ENCODE results near the gene LCN2.

The LCN2 gene

DNA sequence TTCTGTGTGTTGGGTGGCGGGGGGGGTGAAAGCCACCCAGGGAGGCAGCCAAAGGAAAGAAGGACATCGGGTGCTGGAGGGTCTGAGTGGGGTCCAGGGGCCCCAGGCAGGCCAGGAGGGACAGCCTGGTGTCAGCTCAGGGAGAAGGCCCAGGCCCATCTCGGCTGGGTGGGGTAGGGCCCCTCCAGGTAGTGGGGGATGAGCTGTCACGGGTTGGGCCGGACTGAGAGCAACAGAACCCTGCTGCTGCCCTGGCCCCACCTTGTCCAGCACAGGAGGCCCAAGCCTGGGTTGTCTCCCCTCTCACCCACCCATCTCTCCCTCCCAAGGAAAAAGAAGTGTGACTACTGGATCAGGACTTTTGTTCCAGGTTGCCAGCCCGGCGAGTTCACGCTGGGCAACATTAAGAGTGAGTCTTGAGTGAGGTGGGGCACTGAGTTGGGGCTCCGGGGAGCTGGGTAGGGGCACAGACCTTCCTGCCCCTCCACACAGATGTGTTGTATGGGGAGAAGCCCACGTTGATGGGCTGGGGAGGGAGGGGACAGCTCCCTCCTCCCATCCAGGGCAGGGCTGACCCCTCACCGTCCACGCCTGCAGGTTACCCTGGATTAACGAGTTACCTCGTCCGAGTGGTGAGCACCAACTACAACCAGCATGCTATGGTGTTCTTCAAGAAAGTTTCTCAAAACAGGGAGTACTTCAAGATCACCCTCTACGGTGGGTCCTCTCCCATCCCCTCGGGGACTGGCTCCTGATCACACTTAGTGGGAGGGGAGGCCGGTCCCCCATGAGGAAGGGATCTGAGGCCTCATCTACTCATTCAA lies 2.3 kb downstream of the LCN2 start:
- DNase-seq = no peak

DNA sequence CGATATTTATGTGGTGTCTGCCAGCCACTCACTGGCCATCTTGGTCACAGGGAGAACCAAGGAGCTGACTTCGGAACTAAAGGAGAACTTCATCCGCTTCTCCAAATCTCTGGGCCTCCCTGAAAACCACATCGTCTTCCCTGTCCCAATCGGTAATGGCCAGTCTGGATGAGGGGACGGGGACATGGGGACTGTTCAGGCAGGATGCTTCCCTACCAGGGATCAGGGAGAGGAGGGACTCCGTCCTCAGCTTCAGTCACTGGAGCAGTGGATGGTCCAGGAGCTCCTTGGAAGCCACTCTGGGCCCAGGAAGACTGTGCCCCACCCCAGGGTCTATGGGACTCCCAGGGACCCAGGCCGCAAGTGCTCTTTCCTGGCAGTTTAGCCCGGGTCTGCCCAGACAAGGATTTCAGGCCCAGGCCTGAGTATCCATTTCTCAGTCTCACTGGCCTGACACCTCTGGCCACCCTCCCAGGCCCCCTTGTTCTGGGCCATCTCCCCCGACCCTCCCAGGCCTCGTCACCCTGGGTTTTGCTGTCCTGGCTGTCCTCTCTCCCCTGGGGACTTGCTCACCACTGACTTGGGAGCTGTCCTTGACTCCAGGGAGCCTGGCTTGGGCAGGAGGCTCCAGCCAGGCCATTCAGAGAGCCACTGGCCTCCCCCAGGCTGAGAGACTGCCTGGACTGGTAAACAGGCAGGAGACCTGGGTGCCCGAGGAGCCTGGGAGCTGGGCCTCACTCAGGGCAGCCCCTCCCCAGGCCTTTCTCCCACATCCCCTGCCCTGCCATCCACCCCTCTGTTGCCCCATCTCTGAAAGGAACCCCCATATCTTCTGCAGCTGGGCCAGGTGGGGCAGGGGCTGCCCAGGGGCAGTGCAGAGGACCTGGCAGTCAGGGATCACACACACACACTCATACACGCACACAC lies 3.1 kb downstream of the LCN2 start:
- DNase-seq = no peak

DNA sequence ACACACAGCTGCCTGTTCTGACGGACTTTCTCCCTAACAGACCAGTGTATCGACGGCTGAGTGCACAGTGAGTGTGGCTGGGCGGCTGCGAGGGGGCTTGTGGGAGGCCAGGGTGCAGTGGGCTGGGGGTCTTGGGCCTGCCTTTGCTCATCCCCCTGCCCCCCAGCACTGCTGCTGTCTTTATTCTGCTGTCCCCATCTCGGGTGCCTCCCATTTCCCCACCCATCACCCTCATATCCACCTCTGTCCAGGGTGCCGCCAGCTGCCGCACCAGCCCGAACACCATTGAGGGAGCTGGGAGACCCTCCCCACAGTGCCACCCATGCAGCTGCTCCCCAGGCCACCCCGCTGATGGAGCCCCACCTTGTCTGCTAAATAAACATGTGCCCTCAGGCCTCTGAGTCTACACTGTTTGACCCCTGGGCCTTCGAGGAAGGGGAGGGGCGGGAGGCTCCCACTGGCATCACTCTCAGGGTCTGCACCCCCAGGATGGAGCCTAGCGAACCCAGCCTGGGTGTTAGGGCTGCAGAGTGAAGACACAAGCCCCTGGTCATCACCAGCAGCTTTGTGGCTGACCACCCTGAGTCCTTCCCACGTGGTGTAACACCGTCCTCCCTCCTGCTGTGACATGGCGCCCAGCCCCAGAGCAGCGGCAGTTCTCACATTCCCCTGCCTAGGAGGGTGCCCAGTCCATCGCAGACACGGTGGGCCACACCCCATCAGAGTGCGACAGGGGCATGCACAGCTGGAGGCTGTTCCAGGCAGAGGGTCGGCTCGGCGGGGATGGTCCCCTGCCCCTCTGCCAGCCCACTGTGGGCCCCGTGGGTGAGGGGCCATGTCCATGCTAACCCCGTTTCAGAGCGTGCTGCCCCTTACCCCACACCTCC lies 4.0 kb downstream of the LCN2 start:
- DNase-seq = no peak

DNA sequence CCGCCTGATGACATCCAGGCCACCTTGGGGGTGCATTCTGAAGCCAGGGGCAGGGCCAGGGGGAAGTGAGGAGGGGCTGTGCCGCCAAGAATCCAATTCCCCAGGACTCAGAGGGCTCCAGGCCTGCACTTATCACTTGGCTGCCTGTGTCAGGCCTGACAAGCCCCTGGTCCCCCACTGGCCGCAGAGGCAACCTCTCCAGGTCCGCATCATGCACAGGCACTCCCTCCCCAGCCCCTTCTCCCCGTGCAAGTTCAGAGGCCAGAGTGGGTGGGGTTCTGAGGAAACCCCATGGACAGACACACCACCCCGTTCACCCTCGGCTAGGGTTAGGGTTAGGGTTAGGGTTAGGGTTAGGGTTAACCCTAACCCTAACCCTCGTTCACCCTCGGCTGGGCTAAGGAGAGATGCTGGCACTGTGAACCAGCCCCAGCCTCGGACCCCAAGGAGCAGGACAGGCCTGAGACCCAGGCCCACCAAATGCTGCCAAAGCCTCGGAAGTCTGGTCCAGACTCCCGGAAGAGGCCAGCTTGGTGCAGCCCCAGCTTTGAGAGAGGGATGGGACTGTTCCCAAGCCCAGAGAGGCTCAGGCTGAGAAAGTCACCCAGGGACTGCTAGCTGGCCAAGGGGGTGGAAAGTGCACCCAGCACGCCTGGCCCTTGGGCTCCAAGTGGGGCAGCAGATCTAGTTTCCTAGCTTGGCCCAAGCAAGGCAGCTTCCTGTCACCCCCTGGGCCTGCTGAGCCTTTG lies 4.9 kb downstream of the LCN2 start:
- no peak for DNase-seq

DNA sequence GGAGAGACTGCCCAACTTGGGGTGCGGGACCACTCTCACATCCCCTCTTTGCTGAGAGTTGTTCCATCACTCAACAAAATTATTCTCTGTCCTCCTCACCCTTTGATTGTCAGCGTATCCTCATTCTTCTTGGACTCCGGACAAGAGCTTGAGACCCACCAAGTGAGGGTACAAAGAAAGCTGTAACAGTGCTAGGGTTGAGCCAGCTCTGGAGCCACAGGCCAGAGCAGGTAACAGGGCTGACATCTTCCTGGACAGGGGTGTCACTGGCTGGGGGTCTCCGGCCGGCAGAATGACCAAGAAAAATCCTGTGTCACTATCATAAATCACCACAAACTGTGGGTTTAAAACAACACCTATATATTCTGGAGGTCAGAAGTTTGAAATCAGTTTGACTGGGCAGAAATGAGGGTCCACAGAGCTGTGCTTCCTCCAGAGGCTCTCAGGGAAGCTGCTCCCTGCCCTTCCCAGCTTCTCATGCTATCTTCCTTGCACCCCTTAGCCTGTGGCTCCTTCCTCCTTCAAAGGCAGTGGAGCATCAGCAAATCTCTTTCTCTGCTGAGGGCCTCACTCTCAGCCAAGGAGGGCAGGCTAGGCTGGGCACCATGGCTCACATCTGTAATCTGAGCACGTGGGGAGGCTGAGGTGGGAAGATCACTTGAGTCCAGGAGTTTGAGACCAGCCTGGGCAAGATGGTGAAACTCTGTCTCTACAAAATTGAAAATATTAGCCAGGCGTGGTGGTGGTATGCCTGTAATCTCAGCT lies 6.7 kb downstream of the LCN2 start:
- no peak for DNase-seq

DNA sequence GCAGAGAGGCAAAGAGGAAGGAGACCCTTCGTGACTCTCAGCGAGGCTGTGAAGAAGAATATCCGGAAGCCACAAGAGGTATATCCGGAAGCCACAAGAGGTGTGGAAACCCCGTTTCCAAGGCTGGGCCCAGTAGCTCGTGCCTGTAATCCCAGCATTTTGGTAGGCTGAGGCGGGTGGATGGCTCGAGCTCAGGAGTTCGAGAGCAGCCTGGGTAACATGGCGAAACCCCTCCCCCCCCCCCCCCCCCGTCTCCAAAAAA lies 10.2 kb downstream of the LCN2 start:
- DNase-seq = no peak

DNA sequence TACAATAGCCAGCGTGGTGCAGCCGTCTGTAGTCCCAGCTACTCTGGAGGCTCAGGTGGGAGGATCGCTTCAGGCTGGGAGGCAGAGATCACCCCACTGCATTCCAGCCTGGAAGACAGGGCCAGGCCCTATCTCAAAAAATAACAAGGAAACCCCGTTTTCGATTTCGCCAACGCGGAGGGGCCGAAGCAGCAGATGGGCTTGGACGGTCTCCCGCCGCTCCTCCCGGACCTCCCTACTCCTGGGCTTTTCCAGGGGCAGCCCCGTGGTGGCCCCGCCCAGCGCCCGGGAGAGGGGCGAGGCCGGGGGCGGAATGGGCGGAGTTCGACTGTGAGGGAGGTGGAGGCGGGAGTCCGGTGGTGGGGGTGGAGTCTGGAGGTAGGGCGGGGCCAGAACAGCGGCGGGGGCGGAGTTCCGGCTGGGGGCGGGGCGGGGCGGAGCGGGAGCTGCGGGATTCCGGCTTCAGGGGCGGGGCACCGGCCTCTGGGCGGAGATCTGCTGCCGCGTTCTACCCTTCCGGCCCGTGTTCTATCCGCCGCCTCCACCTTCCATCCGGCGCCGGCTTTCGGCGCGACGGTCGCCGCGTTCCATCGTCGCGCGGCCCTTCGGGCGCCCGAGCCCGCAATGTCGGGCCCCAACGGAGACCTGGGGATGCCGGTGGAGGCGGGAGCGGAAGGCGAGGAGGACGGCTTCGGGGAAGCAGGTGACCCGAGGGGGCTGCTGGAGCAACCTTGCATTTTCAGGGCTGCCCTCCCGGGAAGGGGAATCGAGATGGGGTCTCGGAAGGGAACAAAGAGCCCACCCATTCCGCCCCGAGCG lies 10.7 kb downstream of the LCN2 start, which contains the start of gene BBLN:
Gene BBLN, plus strand, starts transcription at position 482 of the 819 bp plus-strand sequence. Its CDS starts 143 bp downstream, at position 625.
- peak; percentile 95 for DNase-seq

DNA sequence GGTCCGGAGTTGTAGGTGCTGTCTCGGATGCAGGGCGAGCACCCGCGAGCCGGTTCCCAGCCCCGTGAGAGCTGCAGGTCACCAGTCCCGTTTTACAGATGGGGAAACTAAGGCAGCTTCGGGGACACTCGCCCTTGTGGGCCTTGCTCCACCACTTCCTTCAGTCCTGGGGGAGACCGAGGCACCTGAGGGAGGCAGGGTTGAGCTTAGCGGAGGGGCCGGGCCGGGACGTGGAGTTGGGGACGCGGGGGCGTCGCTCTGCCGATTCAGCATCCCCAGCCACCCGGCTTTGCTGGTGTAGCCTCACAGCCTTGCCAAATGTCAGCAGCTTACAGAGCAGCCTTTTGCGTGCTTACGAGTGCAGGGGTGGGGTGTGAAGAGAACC lies 11.3 kb downstream of the LCN2 start:
- DNase-seq = peak; percentile 38

DNA sequence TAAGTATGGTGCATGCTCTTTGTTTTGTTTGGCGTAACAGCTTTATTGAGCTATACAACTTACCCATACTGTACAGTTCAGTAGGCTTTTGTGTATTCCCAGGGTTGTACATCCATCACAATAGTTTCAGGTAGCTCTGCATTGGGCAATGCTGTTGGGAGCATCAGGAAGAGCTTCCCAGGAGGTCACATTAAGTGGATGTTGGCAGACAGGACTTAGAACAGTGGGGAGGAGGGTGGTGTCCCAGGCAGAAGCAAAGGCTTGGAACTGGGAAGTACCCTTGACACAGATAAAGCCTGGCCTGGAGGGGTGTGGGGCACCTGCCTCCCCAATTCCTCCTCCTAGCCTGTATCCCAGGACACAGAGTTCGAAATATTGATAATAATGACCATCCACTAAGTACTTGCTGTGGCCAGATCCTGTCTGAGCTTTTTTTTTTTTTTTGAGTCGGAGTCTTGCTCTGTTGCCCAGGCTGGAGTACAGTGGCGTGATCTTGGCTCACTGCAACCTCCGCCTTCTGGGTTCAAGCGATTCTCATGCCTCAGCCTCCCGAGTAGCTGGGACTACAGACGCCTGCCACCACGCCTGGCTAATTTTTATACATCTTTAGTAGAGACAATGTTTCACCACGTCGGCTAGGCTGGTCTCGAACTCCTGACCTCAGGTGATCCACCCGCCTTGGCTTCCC lies 12.1 kb downstream of the LCN2 start:
- no peak for DNase-seq

DNA sequence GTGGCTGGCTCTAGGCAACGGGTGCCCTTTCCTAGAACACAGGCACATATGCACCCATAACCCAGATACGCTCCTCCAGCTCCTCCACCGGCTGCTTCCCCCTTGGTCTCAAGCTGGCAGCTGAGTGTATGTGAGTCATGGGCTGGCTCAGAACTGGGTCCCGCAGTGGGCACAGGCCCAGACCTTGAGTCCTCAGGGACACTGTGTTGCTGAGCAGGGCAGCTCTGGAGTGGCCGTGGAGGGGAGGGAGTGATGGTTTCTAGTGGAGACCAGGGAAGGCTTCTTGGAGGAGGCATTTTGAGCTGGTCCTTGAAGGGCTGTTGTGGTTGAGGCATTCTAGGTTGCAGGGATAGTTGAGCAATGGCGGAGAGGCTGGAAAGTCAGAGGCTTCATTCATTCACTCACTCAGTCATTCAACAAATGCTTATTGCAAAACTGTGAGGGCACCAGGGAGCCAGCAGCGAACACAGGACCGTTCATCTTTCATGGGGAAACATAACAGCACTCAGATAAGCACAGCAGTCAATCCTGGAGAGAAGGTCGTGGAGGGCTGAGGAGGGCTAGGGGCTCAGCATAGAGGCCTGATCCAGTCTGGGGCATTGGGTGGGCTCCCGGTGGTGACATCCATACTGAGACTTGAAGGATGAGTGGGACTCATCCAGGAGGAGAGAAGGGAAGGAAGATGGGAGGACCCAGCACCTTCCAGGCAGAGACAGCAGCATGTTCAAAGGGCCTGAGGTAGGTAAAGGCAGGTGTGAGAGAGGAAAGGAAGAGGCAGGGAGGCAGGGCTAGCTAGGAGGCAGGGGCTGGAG lies 13.2 kb downstream of the LCN2 start:
- no peak for DNase-seq

DNA sequence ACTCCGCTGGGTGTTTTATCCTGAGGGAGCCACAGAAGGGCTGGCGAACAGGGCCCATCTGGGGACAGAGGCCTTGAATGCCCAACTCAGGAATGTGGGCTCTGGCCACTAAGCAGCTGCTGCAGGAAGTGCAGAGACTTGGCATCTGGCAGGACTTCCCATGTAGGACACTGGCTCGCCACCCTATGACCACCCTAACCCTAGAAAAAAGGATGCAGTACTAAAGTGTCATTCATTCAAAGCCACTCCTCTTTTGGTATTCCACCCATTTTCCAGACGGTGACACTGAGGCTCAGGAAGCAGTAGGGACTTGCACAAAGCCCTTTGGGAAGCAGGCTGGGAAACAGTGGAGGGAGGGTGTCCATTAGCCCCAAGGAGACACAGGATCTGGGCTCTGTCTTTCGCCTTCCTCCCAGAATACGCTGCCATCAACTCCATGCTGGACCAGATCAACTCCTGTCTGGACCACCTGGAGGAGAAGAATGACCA lies 13.8 kb downstream of the LCN2 start:
- no peak for DNase-seq

DNA sequence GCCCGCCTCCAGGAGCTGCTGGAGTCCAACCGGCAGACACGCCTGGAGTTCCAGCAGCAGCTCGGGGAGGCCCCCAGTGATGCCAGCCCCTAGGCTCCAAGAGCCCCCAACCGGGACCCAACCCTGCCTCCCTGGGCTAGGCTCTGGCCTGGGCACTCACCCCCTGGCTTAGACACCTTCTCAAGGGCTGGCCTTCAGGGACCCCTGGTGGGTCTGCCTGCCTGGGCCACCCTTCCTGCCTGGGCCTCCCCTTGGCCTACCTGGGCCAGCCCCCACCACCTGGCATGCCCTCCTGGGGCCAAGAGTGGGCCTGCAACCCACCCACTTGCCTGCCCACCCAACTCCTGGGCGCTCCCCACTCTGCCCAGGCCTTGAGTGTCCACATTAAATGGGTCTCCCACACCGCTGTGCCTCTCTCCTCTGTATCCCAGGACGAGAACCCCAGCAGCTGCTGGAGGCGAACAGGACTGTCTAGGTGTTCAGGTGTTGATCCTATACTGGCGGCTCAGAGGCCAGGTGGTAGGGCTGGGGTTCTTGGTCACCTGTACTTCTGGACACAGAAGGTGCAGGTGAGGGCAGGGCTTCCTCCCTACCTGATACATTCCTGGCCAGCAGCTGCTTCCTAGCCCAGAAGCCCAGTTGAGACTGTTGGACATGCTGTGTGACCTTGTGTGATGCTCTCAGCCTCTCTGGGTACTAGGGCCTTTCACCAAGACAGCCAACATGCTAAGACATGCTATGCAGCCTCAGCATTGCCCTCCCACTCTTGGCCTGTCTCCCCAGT lies 14.5 kb downstream of the LCN2 start:
- no peak for DNase-seq

DNA sequence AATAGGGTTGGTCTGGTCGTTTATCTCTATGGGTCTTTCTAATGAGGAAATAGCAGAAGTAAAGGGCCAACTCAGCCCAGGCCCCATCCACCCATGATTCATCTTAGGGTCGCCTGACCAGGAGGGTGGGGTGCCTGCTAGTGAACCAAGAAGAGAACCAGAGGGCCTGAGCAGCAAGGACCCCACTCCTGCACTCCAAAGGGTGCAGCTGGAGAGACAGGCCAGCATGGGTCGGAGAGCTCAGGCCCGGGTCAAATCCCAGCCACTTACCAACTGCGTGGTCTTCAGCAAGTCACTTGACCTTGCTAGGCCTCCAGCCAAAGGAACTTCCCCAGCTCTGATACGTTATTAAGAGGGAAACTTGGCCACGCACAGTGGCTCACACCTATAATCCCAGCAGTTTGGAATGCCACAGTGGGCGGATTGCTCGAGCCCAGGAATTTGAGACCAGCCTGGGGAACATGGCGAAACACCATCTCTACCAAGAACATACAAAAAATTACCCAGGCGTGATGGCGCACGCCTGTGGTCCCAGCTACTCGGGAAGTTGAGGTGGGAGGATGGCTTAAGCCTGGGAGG lies 15.1 kb downstream of the LCN2 start:
- DNase-seq = no peak

DNA sequence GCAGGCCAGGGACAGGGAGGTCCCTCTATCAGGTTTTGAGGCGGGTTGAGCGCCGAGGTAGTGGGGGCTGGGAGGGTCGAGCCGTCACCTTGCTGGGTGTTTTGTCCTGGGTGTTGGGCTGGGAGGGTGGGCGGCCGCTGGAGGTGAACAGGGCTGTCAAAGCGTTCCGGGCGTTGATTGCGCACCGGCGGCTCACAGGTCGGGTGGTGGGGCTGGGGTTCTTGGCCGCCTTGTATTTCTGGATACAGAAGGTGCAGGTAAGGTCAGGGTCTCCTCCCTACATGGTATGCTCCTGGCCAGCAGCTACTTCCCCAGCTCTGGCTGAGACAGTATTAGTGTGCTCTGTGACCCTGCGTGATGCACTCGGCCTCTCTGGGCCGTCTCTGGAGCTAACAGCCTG lies 16.9 kb downstream of the LCN2 start:
- DNase-seq = no peak

DNA sequence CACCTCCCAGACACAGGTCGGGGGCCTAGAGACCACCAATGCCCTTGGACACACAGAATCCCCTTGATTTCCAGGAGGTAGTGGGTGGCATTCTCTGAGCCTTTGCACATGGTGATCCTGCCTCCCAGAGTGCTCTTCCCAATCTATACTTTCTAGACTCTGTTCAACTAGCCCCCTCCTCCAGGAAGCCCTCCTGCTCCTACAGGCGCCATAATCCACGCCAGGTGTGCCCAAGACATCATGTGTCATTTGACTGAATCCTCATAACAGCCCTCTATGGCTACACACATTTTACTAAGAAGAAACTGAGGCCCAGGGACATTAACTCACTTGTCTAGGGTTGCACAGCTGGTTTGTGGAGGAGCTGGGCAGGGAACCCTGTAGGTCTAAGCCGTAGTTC lies 18.0 kb downstream of the LCN2 start:
- DNase-seq = no peak

DNA sequence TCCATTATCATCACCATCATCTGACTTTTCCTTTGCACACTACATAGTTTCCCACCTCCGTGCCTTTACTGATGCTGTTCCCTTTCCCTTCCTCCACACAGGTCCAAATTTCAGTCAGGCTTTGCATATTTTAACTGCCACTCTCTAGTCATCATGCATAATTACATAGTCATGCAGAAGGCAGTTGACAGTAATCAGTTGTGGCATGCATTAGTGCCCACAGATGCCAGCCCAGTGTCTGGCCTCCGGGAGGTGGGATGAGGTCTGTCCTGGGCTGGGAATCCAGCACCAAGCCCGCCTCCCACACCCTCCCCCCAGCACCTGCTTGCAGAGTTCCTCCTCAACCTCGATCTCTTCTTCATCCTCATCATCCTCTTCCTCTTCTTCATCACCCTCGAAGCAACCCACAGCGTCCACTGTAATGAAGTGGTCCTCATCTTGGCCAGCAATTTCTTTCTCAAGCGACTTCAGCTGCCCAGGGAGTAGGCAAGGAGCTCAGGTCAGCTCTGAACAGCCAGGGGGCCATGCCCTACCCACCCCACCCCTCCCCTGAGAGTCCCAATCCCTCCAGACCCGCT lies 19.6 kb downstream of the LCN2 start:
- DNase-seq = peak; percentile 42

DNA sequence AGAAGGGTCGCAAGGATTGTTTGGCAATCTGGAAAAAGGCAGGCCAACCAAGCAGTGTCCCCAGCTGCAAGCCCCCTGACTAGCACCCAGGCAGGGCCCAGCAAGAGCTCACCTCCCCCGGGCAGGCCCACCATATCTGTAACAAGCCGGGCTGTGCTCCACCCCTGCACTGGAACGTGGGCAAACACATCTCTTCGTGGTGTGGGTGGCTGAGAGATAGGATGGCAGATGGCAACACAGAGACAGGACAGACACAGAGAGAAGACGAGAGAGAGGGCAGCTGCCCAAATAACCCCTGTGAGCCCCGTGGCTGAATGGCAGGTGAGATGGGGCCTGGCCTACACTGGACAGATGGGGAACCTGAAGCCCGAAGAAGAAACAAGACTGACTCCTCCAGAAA lies 20.2 kb downstream of the LCN2 start:
- DNase-seq = no peak

Data from EL (cell line).